ENCODE measurements around the gene EXOC2. TPM values are rescaled to one million over a fixed set of nuclear protein-coding genes. Genes with fewer than 3 reads are reported as not detected.

Gene EXOC2
- total RNA-seq, 1 experiment from 2014 or later = 45.7 TPM

DNA sequence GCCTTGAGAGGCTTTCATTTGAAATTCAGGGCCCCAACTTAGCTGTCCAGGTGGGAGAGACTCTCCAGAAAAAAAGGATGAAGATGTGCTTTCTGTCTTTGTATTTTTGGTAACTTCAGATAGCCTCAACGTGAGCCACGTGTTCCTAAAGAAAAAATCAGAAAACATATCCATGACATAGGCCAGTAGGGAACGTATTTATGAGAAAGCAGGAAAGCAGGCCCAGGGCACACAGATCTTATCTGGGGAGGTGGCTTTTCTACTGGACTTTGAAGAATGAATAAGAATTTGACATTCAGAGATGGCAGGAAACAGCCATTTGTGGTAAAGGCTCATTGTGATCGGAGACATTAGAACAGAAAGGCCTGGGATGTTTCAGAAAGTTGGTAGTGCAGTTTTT, 21.2 kb upstream of the EXOC2 start:
- peaks cover 10% of the 10 kb centered on the region for H3K9me3 Mint-ChIP-seq
- TF ChIP-seq ZNF138 (CRISPR knock-in tag; conservative IDR thresholded peaks at IDR 0.05) (no peak), NFE2L1 (CRISPR knock-in tag; IDR thresholded peaks at IDR 0.05) (no peak), TCF7 (CRISPR knock-in tag; IDR thresholded peaks at IDR 0.05; ENCODE audit: low read depth) (no peak), CREM (CRISPR knock-in tag; IDR thresholded peaks at IDR 0.05) (no peak), NR3C1 (CRISPR knock-in tag; conservative IDR thresholded peaks at IDR 0.05; ENCODE audit: low read depth) (no peak), ATF1 (CRISPR knock-in tag; IDR thresholded peaks at IDR 0.05) (no peak), SMAD3 (CRISPR knock-in tag; IDR thresholded peaks at IDR 0.05; ENCODE audit: borderline replicate concordance) (no peak), SP1 (CRISPR knock-in tag; conservative IDR thresholded peaks at IDR 0.05) (no peak), ETV6 (CRISPR knock-in tag; IDR thresholded peaks at IDR 0.05) (no peak), EMX1 (CRISPR knock-in tag; IDR thresholded peaks at IDR 0.05) (no peak), ESRRA (CRISPR knock-in tag; IDR thresholded peaks at IDR 0.05; ENCODE audit: borderline replicate concordance) (no peak)
- TF ChIP-seq, protein P1, sequence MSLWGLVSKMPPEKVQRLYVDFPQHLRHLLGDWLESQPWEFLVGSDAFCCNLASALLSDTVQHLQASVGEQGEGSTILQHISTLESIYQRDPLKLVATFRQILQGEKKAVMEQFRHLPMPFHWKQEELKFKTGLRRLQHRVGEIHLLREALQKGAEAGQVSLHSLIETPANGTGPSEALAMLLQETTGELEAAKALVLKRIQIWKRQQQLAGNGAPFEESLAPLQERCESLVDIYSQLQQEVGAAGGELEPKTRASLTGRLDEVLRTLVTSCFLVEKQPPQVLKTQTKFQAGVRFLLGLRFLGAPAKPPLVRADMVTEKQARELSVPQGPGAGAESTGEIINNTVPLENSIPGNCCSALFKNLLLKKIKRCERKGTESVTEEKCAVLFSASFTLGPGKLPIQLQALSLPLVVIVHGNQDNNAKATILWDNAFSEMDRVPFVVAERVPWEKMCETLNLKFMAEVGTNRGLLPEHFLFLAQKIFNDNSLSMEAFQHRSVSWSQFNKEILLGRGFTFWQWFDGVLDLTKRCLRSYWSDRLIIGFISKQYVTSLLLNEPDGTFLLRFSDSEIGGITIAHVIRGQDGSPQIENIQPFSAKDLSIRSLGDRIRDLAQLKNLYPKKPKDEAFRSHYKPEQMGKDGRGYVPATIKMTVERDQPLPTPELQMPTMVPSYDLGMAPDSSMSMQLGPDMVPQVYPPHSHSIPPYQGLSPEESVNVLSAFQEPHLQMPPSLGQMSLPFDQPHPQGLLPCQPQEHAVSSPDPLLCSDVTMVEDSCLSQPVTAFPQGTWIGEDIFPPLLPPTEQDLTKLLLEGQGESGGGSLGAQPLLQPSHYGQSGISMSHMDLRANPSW (CRISPR knock-in tag; conservative IDR thresholded peaks at IDR 0.05; ENCODE audit: low read depth) = no peak
- TF ChIP-seq, protein P2, sequence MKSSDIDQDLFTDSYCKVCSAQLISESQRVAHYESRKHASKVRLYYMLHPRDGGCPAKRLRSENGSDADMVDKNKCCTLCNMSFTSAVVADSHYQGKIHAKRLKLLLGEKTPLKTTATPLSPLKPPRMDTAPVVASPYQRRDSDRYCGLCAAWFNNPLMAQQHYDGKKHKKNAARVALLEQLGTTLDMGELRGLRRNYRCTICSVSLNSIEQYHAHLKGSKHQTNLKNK (CRISPR knock-in tag; IDR thresholded peaks at IDR 0.05) = no peak
- TF ChIP-seq, protein P3, sequence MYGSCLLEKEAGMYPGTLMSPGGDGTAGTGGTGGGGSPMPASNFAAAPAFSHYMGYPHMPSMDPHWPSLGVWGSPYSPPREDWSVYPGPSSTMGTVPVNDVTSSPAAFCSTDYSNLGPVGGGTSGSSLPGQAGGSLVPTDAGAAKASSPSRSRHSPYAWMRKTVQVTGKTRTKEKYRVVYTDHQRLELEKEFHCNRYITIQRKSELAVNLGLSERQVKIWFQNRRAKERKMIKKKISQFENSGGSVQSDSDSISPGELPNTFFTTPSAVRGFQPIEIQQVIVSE (CRISPR knock-in tag; IDR thresholded peaks at IDR 0.05; ENCODE audit: borderline replicate concordance) = no peak
- TF ChIP-seq, protein P4, sequence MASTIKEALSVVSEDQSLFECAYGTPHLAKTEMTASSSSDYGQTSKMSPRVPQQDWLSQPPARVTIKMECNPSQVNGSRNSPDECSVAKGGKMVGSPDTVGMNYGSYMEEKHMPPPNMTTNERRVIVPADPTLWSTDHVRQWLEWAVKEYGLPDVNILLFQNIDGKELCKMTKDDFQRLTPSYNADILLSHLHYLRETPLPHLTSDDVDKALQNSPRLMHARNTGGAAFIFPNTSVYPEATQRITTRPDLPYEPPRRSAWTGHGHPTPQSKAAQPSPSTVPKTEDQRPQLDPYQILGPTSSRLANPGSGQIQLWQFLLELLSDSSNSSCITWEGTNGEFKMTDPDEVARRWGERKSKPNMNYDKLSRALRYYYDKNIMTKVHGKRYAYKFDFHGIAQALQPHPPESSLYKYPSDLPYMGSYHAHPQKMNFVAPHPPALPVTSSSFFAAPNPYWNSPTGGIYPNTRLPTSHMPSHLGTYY (CRISPR knock-in tag; IDR thresholded peaks at IDR 0.05) = no peak
- TF ChIP-seq, protein P5, sequence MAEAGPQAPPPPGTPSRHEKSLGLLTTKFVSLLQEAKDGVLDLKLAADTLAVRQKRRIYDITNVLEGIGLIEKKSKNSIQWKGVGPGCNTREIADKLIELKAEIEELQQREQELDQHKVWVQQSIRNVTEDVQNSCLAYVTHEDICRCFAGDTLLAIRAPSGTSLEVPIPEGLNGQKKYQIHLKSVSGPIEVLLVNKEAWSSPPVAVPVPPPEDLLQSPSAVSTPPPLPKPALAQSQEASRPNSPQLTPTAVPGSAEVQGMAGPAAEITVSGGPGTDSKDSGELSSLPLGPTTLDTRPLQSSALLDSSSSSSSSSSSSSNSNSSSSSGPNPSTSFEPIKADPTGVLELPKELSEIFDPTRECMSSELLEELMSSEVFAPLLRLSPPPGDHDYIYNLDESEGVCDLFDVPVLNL (CRISPR knock-in tag; IDR thresholded peaks at IDR 0.05; ENCODE audit: borderline replicate concordance, low read depth) = no peak
- TF ChIP-seq, protein P6, sequence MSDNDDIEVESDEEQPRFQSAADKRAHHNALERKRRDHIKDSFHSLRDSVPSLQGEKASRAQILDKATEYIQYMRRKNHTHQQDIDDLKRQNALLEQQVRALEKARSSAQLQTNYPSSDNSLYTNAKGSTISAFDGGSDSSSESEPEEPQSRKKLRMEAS (CRISPR knock-in tag; IDR thresholded peaks at IDR 0.05) = no peak
- ChIA-PET POLR2A (no interaction called here), CTCF (interaction anchor here (1.5 to 1.7 kb wide), 2 partner anchors 8 to 12 kb away, joined by 6 read pairs; no protein-coding TSS in a partner anchor)
- H3K36me3 Mint-ChIP-seq = no peaks in the 10 kb centered on the region
- no peak overlapping the region for H3K27ac Mint-ChIP-seq
- H3K4me1 Mint-ChIP-seq = peaks cover 38% of the 10 kb centered on the region
- H3K27me3 Mint-ChIP-seq (ENCODE audit: low read depth) = peaks cover 14% of the 10 kb centered on the region
- no peak overlapping the region for H3K4me3 Mint-ChIP-seq
- DNase-seq (ENCODE audit: low spot score) = no peak
- ATAC-seq = no peak

DNA sequence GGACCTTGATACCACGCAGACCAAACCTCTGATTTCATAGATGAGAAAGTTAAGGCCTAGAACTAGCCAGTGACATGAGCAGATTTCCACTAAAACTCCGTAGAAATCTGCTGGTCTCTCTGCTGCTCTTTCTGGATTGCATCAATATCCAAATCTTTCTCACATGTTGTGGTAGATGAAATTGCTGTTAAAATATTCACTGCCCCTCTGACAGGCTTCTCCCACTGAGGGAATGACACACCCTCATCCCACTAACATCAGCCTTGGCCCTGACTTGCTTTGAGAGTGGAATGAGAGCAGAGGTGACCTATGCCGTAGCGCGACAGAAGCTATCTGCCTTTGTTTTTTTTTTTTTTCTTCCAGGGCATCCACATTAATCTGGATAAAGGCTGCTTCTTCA, 20.4 kb upstream of the EXOC2 start:
- Mint-ChIP-seq H3K27ac (no peak overlapping the region), H3K9me3 (peaks cover 10% of the 10 kb centered on the region), H3K36me3 (no peaks in the 10 kb centered on the region), H3K4me3 (no peak overlapping the region), H3K4me1 (peaks cover 38% of the 10 kb centered on the region), H3K27me3 (ENCODE audit: low read depth) (peaks cover 14% of the 10 kb centered on the region)
- DNase-seq (ENCODE audit: low spot score) (no peak), ATAC-seq (no peak)
- TF ChIP-seq FOXJ3 (CRISPR knock-in tag; IDR thresholded peaks at IDR 0.05; ENCODE audit: borderline replicate concordance) = no peak
- TF ChIP-seq, protein P1 (CRISPR knock-in tag; conservative IDR thresholded peaks at IDR 0.05; ENCODE audit: low read depth) = no peak
- no peak for TF ChIP-seq ZNF232 (CRISPR knock-in tag; IDR thresholded peaks at IDR 0.05)
- no peak for TF ChIP-seq TEAD1 (CRISPR knock-in tag; IDR thresholded peaks at IDR 0.05)
- ChIA-PET POLR2A (no interaction called here), CTCF (interaction anchor here (1.5 to 1.7 kb wide), 2 partner anchors 9 to 11 kb away, joined by 6 read pairs; no protein-coding TSS in a partner anchor)

Measured in WTC11 (cell line).